PC-3 (cell line): Measurements from ENCODE around the gene SIX2.

ENCODE experiments used
- EZH2phosphoT487 ChIP-seq: fragments of 300-600 bp; sonication (generic); IDR thresholded peaks from 2 replicates; pipeline ENCODE4 v1.6.1; 2018; ENCODE audit warnings: mild to moderate bottlenecking, antibody characterized with exemption, low read length, borderline replicate concordance
- TF ChIP-seq, protein P1 (sequence below): fragments of 300-600 bp; sonication (generic); conservative IDR thresholded peaks from 2 replicates; pipeline ENCODE4 v1.5.1; 2017; ENCODE audit warnings: antibody characterized with exemption, low read depth, mild to moderate bottlenecking, low read length

DNA sequence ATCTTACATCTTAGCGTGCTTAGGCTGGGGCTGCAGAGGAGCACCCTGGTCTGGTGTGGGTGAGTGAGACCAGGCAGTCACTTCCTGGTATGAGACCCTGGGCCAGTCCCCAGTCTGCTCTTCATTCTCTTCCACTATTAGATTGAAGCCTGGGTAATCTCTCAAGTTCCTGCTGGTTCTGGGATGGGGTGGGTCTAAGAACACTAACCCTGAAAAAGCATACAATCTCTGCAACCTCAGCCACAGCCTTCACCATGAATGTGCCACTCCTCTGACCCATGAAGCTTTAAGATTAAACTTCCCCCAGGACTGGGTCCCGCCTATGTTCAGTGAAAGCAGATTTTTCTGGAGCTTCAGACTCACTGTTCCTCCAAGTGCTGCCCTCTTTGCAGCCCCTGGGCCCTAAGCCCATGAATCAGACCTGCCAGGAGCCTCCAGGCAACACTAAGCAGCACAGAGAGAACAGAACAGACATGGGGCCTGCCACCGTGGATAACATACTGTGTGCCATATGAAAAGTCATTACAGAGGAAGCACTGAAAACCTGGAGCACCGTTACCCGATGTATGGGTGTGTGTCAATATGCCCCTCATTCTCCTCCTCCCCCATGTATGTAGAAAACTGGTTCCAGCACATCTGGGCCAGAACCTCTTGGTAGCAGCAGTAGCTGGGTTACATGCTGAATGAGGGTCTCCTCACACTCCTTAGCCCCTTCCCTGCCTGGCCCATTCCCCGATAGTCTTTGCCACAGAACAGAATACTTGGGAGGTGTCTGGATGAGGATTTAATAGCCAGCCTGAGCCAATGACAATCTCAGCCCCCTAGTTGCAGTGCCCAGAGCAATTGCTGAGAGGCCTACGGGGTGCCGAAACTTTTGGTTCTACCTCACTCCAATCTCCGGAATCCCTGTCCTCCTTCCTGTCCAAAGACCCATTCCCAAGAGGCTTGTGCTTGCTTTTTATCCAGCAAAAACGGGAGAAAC is 2.7 kb upstream of the SIX2 start:
- TF ChIP-seq, protein P1, sequence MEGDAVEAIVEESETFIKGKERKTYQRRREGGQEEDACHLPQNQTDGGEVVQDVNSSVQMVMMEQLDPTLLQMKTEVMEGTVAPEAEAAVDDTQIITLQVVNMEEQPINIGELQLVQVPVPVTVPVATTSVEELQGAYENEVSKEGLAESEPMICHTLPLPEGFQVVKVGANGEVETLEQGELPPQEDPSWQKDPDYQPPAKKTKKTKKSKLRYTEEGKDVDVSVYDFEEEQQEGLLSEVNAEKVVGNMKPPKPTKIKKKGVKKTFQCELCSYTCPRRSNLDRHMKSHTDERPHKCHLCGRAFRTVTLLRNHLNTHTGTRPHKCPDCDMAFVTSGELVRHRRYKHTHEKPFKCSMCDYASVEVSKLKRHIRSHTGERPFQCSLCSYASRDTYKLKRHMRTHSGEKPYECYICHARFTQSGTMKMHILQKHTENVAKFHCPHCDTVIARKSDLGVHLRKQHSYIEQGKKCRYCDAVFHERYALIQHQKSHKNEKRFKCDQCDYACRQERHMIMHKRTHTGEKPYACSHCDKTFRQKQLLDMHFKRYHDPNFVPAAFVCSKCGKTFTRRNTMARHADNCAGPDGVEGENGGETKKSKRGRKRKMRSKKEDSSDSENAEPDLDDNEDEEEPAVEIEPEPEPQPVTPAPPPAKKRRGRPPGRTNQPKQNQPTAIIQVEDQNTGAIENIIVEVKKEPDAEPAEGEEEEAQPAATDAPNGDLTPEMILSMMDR: no peak
- TF ChIP-seq EZH2phosphoT487: no peak
